Testis (tissue), 2 donors: ENCODE results near the gene YTHDC1.

Experiments
- POLR2A ChIP-seq: fragments of 450-650 bp; IDR thresholded peaks from one replicate; pipeline ENCODE4 v1.6.1; 2017; ENCODE audit warnings: antibody characterized with exemption, mild to moderate bottlenecking, moderate library complexity
- TF ChIP-seq, protein P1 (sequence below), 3 experiments: fragments of 450-650 bp in 2 of 3; fragments of 200-600 bp in 1 of 3; sonication (generic) in 1 of 3; IDR thresholded peaks; one replicate each; pipeline ENCODE4 v1.5.1; 2016 to 2019; ENCODE audit warnings: antibody characterized with exemption in 3 of 3, mild to moderate bottlenecking in 2 of 3, moderate library complexity in 1 of 3

DNA sequence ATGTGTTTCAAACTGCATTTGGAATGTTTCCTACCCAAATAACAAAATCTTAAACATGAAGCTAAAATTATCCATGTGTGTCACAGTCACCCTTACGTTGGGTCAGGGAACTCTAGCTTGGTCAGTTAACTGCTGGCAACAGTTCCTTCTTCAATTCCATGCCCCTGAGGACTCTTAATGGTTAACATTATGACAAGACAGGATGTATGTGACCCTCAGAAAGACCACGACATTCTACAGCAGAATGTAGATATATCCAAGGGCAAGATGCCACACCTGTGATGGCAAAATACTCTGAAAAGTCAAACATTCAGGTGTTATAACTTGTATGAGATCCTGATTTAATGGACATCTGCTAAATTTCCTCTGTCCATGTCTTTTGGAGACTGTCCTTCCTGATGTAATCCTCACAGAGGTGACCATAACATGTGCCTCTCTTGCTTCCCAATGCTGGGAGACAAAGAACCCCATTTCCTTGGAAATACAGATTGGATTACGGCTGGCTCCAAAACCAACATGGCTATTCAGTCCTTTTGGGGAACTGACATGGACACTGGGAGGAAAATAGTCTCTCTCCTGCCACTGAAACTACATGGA lies 39.1 kb downstream of the YTHDC1 start:
- TF ChIP-seq, protein P1, sequence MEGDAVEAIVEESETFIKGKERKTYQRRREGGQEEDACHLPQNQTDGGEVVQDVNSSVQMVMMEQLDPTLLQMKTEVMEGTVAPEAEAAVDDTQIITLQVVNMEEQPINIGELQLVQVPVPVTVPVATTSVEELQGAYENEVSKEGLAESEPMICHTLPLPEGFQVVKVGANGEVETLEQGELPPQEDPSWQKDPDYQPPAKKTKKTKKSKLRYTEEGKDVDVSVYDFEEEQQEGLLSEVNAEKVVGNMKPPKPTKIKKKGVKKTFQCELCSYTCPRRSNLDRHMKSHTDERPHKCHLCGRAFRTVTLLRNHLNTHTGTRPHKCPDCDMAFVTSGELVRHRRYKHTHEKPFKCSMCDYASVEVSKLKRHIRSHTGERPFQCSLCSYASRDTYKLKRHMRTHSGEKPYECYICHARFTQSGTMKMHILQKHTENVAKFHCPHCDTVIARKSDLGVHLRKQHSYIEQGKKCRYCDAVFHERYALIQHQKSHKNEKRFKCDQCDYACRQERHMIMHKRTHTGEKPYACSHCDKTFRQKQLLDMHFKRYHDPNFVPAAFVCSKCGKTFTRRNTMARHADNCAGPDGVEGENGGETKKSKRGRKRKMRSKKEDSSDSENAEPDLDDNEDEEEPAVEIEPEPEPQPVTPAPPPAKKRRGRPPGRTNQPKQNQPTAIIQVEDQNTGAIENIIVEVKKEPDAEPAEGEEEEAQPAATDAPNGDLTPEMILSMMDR (IDR thresholded peaks at IDR 0.05) = no peak
- TF ChIP-seq POLR2A = no peak
